ENCODE results near the gene FTCD.

GRCh38 chr21:46163380-46163779 lies 8.0 kb upstream of the FTCD start:
- TF ChIP-seq, protein P1, sequence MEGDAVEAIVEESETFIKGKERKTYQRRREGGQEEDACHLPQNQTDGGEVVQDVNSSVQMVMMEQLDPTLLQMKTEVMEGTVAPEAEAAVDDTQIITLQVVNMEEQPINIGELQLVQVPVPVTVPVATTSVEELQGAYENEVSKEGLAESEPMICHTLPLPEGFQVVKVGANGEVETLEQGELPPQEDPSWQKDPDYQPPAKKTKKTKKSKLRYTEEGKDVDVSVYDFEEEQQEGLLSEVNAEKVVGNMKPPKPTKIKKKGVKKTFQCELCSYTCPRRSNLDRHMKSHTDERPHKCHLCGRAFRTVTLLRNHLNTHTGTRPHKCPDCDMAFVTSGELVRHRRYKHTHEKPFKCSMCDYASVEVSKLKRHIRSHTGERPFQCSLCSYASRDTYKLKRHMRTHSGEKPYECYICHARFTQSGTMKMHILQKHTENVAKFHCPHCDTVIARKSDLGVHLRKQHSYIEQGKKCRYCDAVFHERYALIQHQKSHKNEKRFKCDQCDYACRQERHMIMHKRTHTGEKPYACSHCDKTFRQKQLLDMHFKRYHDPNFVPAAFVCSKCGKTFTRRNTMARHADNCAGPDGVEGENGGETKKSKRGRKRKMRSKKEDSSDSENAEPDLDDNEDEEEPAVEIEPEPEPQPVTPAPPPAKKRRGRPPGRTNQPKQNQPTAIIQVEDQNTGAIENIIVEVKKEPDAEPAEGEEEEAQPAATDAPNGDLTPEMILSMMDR (IDR thresholded peaks at IDR 0.05), result no peak
- TF ChIP-seq POLR2A (IDR thresholded peaks at IDR 0.05), result no peak

All from uterus (tissue), 2 donors.